ENCODE data around the gene SERTM2. TPM values are rescaled to one million over a fixed set of nuclear protein-coding genes. Genes with fewer than 3 reads are reported as not detected.

Gene SERTM2
- total RNA-seq, 2 experiments from 2014 or later = not detected

DNA sequence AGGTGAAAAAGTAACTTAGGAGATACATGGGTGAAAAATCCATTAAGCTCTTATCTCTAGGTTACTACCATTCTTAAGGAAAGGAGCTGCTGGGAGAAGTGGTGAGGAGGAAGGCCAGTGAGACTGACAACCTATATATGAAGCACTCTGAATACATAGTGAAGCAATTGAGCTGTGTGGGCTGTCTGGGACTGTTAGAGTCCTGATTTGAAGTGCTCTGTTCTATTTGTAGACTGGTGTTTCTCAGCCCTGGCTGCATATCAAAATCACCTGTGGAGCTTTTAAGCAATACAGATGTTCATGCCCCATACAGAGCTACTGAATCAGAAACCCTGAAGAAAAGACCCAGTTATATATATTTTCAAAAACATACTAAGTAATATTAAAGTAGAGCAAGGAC is 3.9 kb downstream of the SERTM2 start:
- intact Hi-C loops (cut with micrococcal nuclease) = no loop called here
- TF ChIP-seq CTCF (IDR thresholded peaks at IDR 0.05) = no peak
- ATAC-seq (no peak), DNase-seq (no peak)
- H3K4me1 Mint-ChIP-seq (ENCODE audit: low read depth) = no peaks in the 10 kb centered on the region
- no peak overlapping the region for H3K27ac Mint-ChIP-seq
- H3K4me3 Mint-ChIP-seq = no peak overlapping the region
- no peaks in the 10 kb centered on the region for H3K36me3 Mint-ChIP-seq (ENCODE audit: low read depth)
- POLR2A ChIA-PET = no interaction called here
- H3K27me3 Mint-ChIP-seq = no peaks in the 10 kb centered on the region
- no peaks in the 10 kb centered on the region for H3K9me3 Mint-ChIP-seq
- CTCF ChIA-PET = no interaction called here

GRCh38 chrX:111518667-111519066 is 7.2 kb downstream of the SERTM2 start:
- DNase-seq = no peak
- H3K4me3 Mint-ChIP-seq = no peak overlapping the region
- POLR2A ChIA-PET = no interaction called here

DNA sequence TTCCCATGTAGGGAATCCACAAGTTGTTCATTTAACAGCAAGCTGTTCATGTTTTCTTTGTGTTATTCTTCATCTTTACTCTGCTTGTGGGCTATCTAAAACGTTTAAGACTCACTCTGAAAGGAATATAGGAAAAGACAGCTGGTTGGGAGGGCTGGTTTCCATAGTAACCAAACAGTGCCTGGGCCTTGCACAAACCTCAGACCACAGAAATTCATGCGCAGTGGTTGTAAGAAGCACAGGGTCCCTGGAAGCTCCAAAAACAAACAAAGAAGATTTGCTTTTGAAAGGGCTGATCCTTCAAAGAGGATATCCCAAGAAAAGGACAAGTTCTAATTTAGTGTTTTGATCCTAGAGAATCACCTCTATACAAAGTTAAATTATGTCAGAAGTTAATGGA is 7.8 kb downstream of the SERTM2 start:
- CTCF ChIA-PET = no interaction called here
- ATAC-seq (no peak), DNase-seq (no peak)
- H3K9me3 Mint-ChIP-seq = no peaks in the 10 kb centered on the region
- no peaks in the 10 kb centered on the region for H3K27me3 Mint-ChIP-seq
- POLR2A ChIA-PET = no interaction called here
- no peaks in the 10 kb centered on the region for H3K36me3 Mint-ChIP-seq (ENCODE audit: low read depth)
- no peaks in the 10 kb centered on the region for H3K4me1 Mint-ChIP-seq (ENCODE audit: low read depth)
- H3K27ac Mint-ChIP-seq = no peak overlapping the region
- no peak overlapping the region for H3K4me3 Mint-ChIP-seq
- no peak for TF ChIP-seq CTCF (IDR thresholded peaks at IDR 0.05)
- intact Hi-C loops (cut with micrococcal nuclease) = no loop called here

More at GRCh38 chrX:111518667-111519066, 7.2 kb downstream of the SERTM2 start:
- Mint-ChIP-seq H3K27me3 (no peaks in the 10 kb centered on the region), H3K9me3 (no peaks in the 10 kb centered on the region), H3K4me1 (ENCODE audit: low read depth) (no peaks in the 10 kb centered on the region), H3K27ac (no peak overlapping the region), H3K36me3 (ENCODE audit: low read depth) (no peaks in the 10 kb centered on the region)
- intact Hi-C loops (cut with micrococcal nuclease) = no loop called here
- no peak for ATAC-seq
- no peak for TF ChIP-seq CTCF (IDR thresholded peaks at IDR 0.05)
- CTCF ChIA-PET = no interaction called here

DNA sequence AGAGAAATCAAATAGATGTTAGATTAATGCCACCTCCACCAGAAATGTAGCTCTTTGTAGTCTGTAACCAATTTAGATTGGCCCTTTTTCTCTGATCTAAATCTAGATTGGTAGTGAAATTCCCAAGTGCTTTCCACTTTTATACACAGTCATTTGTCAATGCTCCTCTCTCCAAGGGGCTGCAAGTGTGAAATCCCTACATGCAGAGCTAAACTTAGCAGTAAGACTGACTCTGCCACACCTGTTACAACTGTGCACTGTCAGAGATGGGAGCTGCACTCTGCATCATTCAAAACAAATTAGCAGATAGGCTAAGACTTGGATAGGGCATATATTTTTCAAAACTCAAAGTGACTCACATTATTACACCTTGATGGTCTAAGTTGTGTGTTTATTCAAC is 9.1 kb downstream of the SERTM2 start:
- ATAC-seq (no peak), DNase-seq (no peak)
- Mint-ChIP-seq H3K4me3 (no peak overlapping the region), H3K9me3 (no peaks in the 10 kb centered on the region), H3K36me3 (ENCODE audit: low read depth) (no peaks in the 10 kb centered on the region), H3K27ac (no peak overlapping the region), H3K27me3 (peaks cover 2% of the 10 kb centered on the region), H3K4me1 (ENCODE audit: low read depth) (no peaks in the 10 kb centered on the region)
- POLR2A ChIA-PET = no interaction called here
- intact Hi-C loops (cut with micrococcal nuclease) = no loop called here
- CTCF ChIA-PET = no interaction called here
- TF ChIP-seq CTCF (IDR thresholded peaks at IDR 0.05) = no peak

DNA sequence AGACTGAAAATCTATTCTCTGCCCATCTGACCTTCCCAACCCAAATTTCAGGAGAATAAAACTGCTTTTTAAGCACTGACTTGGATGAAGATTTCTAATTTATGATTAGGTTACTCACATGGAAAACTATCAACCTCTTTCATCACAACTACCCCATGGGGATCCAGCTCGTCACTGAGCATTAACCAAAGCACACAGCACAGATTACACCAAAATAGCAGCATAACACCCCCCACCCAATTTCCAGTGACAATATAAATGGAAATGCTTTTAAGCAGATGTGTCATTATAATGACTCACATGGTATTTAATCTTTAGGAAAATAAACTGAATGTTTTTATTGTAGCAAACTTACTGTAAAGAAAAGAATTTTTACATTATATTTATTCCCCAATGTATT is 9.7 kb downstream of the SERTM2 start:
- CTCF ChIA-PET = no interaction called here
- ATAC-seq = no peak

More for the DNA sequence above, 9.7 kb downstream of the SERTM2 start:
- TF ChIP-seq CTCF (IDR thresholded peaks at IDR 0.05) = no peak
- intact Hi-C loops (cut with micrococcal nuclease) = no loop called here
- DNase-seq = no peak
- H3K27me3 Mint-ChIP-seq = peaks cover 2% of the 10 kb centered on the region
- no peak overlapping the region for H3K4me3 Mint-ChIP-seq
- no peaks in the 10 kb centered on the region for H3K36me3 Mint-ChIP-seq (ENCODE audit: low read depth)
- POLR2A ChIA-PET = no interaction called here
- no peaks in the 10 kb centered on the region for H3K4me1 Mint-ChIP-seq (ENCODE audit: low read depth)
- H3K27ac Mint-ChIP-seq = no peak overlapping the region
- no peaks in the 10 kb centered on the region for H3K9me3 Mint-ChIP-seq
